Endothelial cell of umbilical vein (primary cell): ENCODE data around the gene ASTE1. TPM values are rescaled to one million over a fixed set of nuclear protein-coding genes. Genes with fewer than 3 reads are reported as not detected.

ENCODE experiments used
- BruUV-seq: library from RNA; stranded (reverse); fragments of 400-500 nt; replicated peaks from 2 replicates; lab custom pipeline; 2021; lab: Mats Ljungman, UMichigan
- CTCF ChIA-PET: fragments of 300-600, 350-600 bp; sonication (Branson Sonifier 250); formaldehyde crosslinking; loops from one replicate; lab custom pipeline; 2021; ENCODE audit warnings: antibody characterized with exemption, inconsistent platforms; lab: Charles Lee
- POLR2A ChIA-PET: fragments of 300-600, 350-600 bp; sonication (Branson Sonifier 250); formaldehyde crosslinking; loops from one replicate; lab custom pipeline; 2021; ENCODE audit warnings: antibody characterized with exemption, inconsistent platforms; lab: Charles Lee
- DNase-seq: peaks from one replicate; pipeline ENCODE4 v3.0.0-alpha.2; 2011; ENCODE audit warnings: low read depth, low spot score
- FAIRE-seq: peaks from 2 replicates; lab custom pipeline; 2011; peaks lifted over from hg19 to GRCh38; lab: Jason Lieb, UNC
- H2AFZ ChIP-seq: 2 replicates; pipeline ENCODE4 v1.6.0; 2012; ENCODE audit warnings: low read depth, low read length, control low read depth, inconsistent platforms
- H3K27ac ChIP-seq: 2 replicates; pipeline ENCODE4 v1.5.1; 2011; ENCODE audit warnings: low read depth, mild to moderate bottlenecking, control low read depth, low read length, moderate library complexity; ENCODE audit not compliant: insufficient read depth
- H3K27me3 ChIP-seq, 2 experiments: 2 replicates each; pipeline versions ENCODE4 v1.6.0 to v1.6.1; 2011; ENCODE audit warnings: low read length in 2 of 2, mixed read lengths in 1 of 2; ENCODE audit not compliant: control insufficient read depth in 2 of 2, insufficient read depth in 2 of 2
- H3K36me3 ChIP-seq, 2 experiments: 2 replicates in 1 of 2; 3 replicates in 1 of 2; pipeline ENCODE4 v1.5.1; 2011; ENCODE audit warnings: low read length in 2 of 2, mild to moderate bottlenecking in 1 of 2, moderate library complexity in 1 of 2; ENCODE audit not compliant: control insufficient read depth in 2 of 2, insufficient read depth in 2 of 2; ENCODE audit errors: extremely low read depth in 1 of 2
- H3K4me1 ChIP-seq: 3 replicates; pipeline ENCODE4 v1.5.1; 2011; ENCODE audit warnings: mild to moderate bottlenecking, low read length; ENCODE audit not compliant: control insufficient read depth, insufficient read depth; ENCODE audit errors: extremely low read depth
- H3K4me2 ChIP-seq: 2 replicates; pipeline ENCODE4 v1.6.1; 2011; ENCODE audit warnings: low read length, control low read depth, mixed read lengths; ENCODE audit not compliant: insufficient read depth
- H3K4me3 ChIP-seq, 3 experiments: fragments of 200-600 bp in 1 of 3; sonication (generic), shearing (Covaris generic) in 1 of 3; replicated peaks in 1 of 3; 2 replicates each; pipeline ENCODE4 v1.5.1; 2011 to 2016; ENCODE audit warnings: control low read depth in 3 of 3, low read length in 3 of 3, mild to moderate bottlenecking in 2 of 3, inconsistent platforms in 1 of 3, low read depth in 1 of 3, moderate library complexity in 1 of 3; ENCODE audit not compliant: insufficient read depth in 1 of 3
- H3K79me2 ChIP-seq: 2 replicates; pipeline ENCODE4 v1.6.0; 2012; ENCODE audit warnings: low read length, inconsistent platforms; ENCODE audit not compliant: control insufficient read depth, insufficient read depth
- H3K9ac ChIP-seq: replicated peaks from 2 replicates; pipeline ENCODE3; 2011; ENCODE audit warnings: low read length, control low read depth; ENCODE audit not compliant: insufficient read depth; ENCODE audit errors: extremely low read depth
- H3K9me1 ChIP-seq: replicated peaks from 3 replicates; pipeline ENCODE4 v1.6.0; 2011; ENCODE audit warnings: mild to moderate bottlenecking, low read length; ENCODE audit not compliant: control insufficient read depth, insufficient read depth; ENCODE audit errors: extremely low read depth
- H3K9me3 ChIP-seq: replicated peaks from 2 replicates; pipeline ENCODE4 v1.5.1; 2012; ENCODE audit warnings: low read length, inconsistent platforms; ENCODE audit not compliant: control insufficient read depth, insufficient read depth
- H4K20me1 ChIP-seq: replicated peaks from 2 replicates; pipeline ENCODE3; 2011; ENCODE audit warnings: mild to moderate bottlenecking, low read length; ENCODE audit not compliant: control insufficient read depth, insufficient read depth; ENCODE audit errors: extremely low read depth
- FOS ChIP-seq: IDR thresholded peaks from 2 replicates; pipeline ENCODE4 v1.6.1; 2011; ENCODE audit warnings: mild to moderate bottlenecking, low read length, moderate library complexity, borderline replicate concordance; ENCODE audit not compliant: insufficient read depth
- JUN ChIP-seq: IDR thresholded peaks from 2 replicates; pipeline ENCODE4 v1.6.1; 2011; ENCODE audit warnings: borderline replicate concordance, low read depth; ENCODE audit not compliant: insufficient read length, insufficient read depth
- MAX ChIP-seq: IDR thresholded peaks from 2 replicates; pipeline ENCODE4 v1.6.1; 2011; ENCODE audit not compliant: insufficient read depth, insufficient read length
- MYC ChIP-seq: IDR thresholded peaks from one replicate; pipeline ENCODE4 v1.6.1; 2011; ENCODE audit warnings: mild to moderate bottlenecking, low read depth, low read length
- POLR2A ChIP-seq: IDR thresholded peaks from 2 replicates; pipeline ENCODE4 v1.6.1; 2012; ENCODE audit warnings: low read depth, mild to moderate bottlenecking, control low read depth, low read length
- POLR2AphosphoS5 ChIP-seq: IDR thresholded peaks from 2 replicates; pipeline ENCODE4 v1.6.1; 2012; ENCODE audit warnings: low read depth, mild to moderate bottlenecking, control low read depth, low read length, moderate library complexity; ENCODE audit not compliant: insufficient read depth
- dilution Hi-C: fragments of 300-500 bp; cut with MboI; formaldehyde crosslinking; loops from one replicate; pipeline ENCODE4 v1.15.0; 2019; ENCODE audit warnings: low sequenced_read_pairs; ENCODE audit not compliant: extremely low pct_ligation_motif_present
- intact Hi-C: fragments of 100-400 bp; cut with micrococcal nuclease; formaldehyde crosslinking; loops from one replicate; pipeline ENCODE4 v1.10.0; 2022
- polyA plus RNA-seq, 4 experiments: library from polyadenylated mRNA; depleted of rRNA in 3 of 4; stranded (reverse) in 3 of 4; unstranded in 1 of 4; fragments of >200 nt; gene quantifications; 2 replicates each; pipeline versions ENCODE4 v1.2.1 to v1.2.3, GENCODE V29; 2011 to 2012; ENCODE audit warnings: missing spikeins in 1 of 4
- total RNA-seq: library from RNA; stranded (reverse); gene quantifications from 2 replicates; pipeline ENCODE4 v1.2.3, GENCODE V29; 2021
- TF ChIP-seq, protein P1 (sequence below), 2 donors: IDR thresholded peaks; 1 replicate in 1 of 2; 2 replicates in 1 of 2; pipeline ENCODE4 v1.5.1; 2011; ENCODE audit warnings: low read length in 2 of 2, mild to moderate bottlenecking in 2 of 2, moderate library complexity in 2 of 2, control low read depth in 1 of 2, inconsistent platforms in 1 of 2, low read depth in 1 of 2; ENCODE audit not compliant: insufficient read depth in 1 of 2; ENCODE audit errors: extremely low read depth in 1 of 2

ASTE1 gene
- total and polyA plus RNA-seq, 2 donors (not counting 3 experiments of a cell fraction or from before 2014, with no cell fraction given) = 4.1 to 6.7 TPM

- Histone ChIP-seq H3K4me1 (no peaks in the 10 kb centered on the region), H3K27me3 (no peaks in the 10 kb centered on the region), H3K9me3 (no peaks in the 10 kb centered on the region), H3K27ac (no peak overlapping the region), H3K79me2 (no peaks in the 10 kb centered on the region), H3K9me1 (no peaks in the 10 kb centered on the region), H3K4me2 (no peak overlapping the region), H2AFZ (no peak overlapping the region), H3K4me3 (no peak overlapping the region), H4K20me1 (no peaks in the 10 kb centered on the region), H3K9ac (no peak overlapping the region), H3K36me3 (no peaks in the 10 kb centered on the region)
- no peak for TF ChIP-seq JUN
- TF ChIP-seq, protein P1, sequence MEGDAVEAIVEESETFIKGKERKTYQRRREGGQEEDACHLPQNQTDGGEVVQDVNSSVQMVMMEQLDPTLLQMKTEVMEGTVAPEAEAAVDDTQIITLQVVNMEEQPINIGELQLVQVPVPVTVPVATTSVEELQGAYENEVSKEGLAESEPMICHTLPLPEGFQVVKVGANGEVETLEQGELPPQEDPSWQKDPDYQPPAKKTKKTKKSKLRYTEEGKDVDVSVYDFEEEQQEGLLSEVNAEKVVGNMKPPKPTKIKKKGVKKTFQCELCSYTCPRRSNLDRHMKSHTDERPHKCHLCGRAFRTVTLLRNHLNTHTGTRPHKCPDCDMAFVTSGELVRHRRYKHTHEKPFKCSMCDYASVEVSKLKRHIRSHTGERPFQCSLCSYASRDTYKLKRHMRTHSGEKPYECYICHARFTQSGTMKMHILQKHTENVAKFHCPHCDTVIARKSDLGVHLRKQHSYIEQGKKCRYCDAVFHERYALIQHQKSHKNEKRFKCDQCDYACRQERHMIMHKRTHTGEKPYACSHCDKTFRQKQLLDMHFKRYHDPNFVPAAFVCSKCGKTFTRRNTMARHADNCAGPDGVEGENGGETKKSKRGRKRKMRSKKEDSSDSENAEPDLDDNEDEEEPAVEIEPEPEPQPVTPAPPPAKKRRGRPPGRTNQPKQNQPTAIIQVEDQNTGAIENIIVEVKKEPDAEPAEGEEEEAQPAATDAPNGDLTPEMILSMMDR (IDR thresholded peaks at IDR 0.05; ENCODE audit: extremely low read depth in 1 of 2, insufficient read depth in 1 of 2, low read depth in 1 of 2, low read length in 2 of 2) = peak; percentile 32
- intact Hi-C loops (loop anchor here (1.0 to 2.0 kb wide), 2 partner anchors 761 to 996 kb away; no protein-coding TSS in a partner anchor), dilution Hi-C loops (no loop called here)
- DNase-seq (peak; percentile 75), FAIRE-seq (peak; percentile 73)
- no TSS peak for BruUV-seq
- POLR2A ChIA-PET = interaction anchor here (0.7 kb wide), 1 partner anchor 992 kb away, joined by 3 read pairs; no protein-coding TSS in a partner anchor
- CTCF ChIA-PET = interaction anchor here (0.7 to 3.0 kb wide), 21 partner anchors 9 to 1001 kb away, joined by 3 to 42 read pairs (median 4); partner anchors contain the start of genes ATP2C1 and CPNE4
Observed at GRCh38 chr3:131033480-131034080, 7.0 kb upstream of the ASTE1 start.

DNA sequence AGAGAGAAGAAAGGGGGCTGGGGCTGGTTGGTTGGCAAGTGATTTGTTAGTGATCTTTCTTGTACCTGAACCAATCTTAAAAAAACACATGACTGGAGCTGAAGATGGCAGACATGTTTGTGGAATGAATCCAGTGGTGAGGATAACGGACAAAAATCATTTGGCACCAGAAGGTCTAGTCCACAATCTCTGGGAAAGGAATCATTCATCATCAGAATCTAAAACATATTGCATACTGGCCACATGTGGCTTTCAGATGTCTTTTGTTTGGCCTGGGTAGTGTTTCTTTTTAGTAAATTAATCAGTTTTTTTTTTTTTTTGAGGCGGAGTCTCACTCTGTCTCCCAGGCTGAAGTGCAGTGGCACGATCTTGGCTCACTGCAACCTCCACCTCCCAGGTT is 5.0 kb upstream of the ASTE1 start:
- intact Hi-C loops = loop anchor here (2.0 kb wide), 1 partner anchor 763 kb away; no protein-coding TSS in a partner anchor

More for the DNA sequence above, 5.0 kb upstream of the ASTE1 start:
- dilution Hi-C loops = no loop called here
- no peak for DNase-seq
- Histone ChIP-seq H3K79me2 (no peaks in the 10 kb centered on the region), H3K27ac (no peak overlapping the region), H3K9me1 (no peaks in the 10 kb centered on the region), H3K4me2 (no peak overlapping the region), H3K9me3 (no peaks in the 10 kb centered on the region), H3K4me1 (peaks cover 5% of the 10 kb centered on the region), H4K20me1 (no peaks in the 10 kb centered on the region), H3K27me3 (no peaks in the 10 kb centered on the region), H2AFZ (no peak overlapping the region), H3K4me3 (no peak overlapping the region), H3K36me3 (no peaks in the 10 kb centered on the region), H3K9ac (no peak overlapping the region)
- ChIA-PET CTCF (interaction anchor here (1.1 to 3.0 kb wide), 3 partner anchors 111 to 1003 kb away, joined by 3 to 42 read pairs (median 17); partner anchors contain the start of gene CPNE4), POLR2A (no interaction called here)
- BruUV-seq = no TSS peak
- TF ChIP-seq JUN = no peak
- no peak for TF ChIP-seq MYC
- TF ChIP-seq POLR2AphosphoS5 = no peak
- no peak for TF ChIP-seq MAX
- TF ChIP-seq FOS = no peak
- TF ChIP-seq, protein P1 (IDR thresholded peaks at IDR 0.05; ENCODE audit: extremely low read depth in 1 of 2, insufficient read depth in 1 of 2, low read depth in 1 of 2, low read length in 2 of 2) = no peak
- TF ChIP-seq POLR2A = no peak
- FAIRE-seq = no peak
